HEK293T (cell line): ENCODE measurements around the gene TKTL1.
"Not testable (repeated sequence)": the region's sequence is repeated elsewhere in the genome, so short reads cannot be mapped to it uniquely, and the experiment has no call there.

ENCODE experiments used
- CTCF ChIA-PET: fragments of 350-600 bp; formaldehyde crosslinking; extraction: SDS; loops from one replicate; lab custom pipeline; 2021; ENCODE audit warnings: antibody characterized with exemption, inconsistent platforms; lab: Yijun Ruan, JAX
- POLR2A ChIA-PET: fragments of 350-600 bp; formaldehyde crosslinking; extraction: SDS; loops from one replicate; lab custom pipeline; 2020; ENCODE audit warnings: antibody characterized with exemption, inconsistent platforms; lab: Yijun Ruan, JAX
- DNase-seq: peaks from one replicate; pipeline ENCODE4 v3.0.0; 2012; ENCODE audit warnings: mixed read lengths; ENCODE audit errors: extremely low spot score
- ARNT ChIP-seq: fragments of 450-650 bp; IDR thresholded peaks from 2 replicates; pipeline ENCODE4 v1.6.1; 2017; ENCODE audit warnings: mild to moderate bottlenecking
- BHLHE40 ChIP-seq: fragments of 450-650 bp; IDR thresholded peaks from 2 replicates; pipeline ENCODE4 v1.6.1; 2016; ENCODE audit warnings: mild to moderate bottlenecking, moderate library complexity, borderline replicate concordance
- CTBP1 ChIP-seq: fragments of 450-650 bp; IDR thresholded peaks from 2 replicates; pipeline ENCODE4 v1.6.1; 2016; ENCODE audit warnings: borderline replicate concordance
- ELF4 ChIP-seq: fragments of 450-650 bp; IDR thresholded peaks from 2 replicates; pipeline ENCODE4 v1.6.1; 2017; ENCODE audit warnings: antibody characterized with exemption
- FOXA1 ChIP-seq: fragments of 450-650 bp; IDR thresholded peaks from 2 replicates; pipeline ENCODE4 v1.6.1; 2016; ENCODE audit warnings: mild to moderate bottlenecking
- FOXK2 ChIP-seq: fragments of 450-650 bp; IDR thresholded peaks from 2 replicates; pipeline ENCODE4 v1.6.1; 2016; ENCODE audit warnings: mild to moderate bottlenecking
- FOXM1 ChIP-seq: fragments of 450-650 bp; IDR thresholded peaks from 2 replicates; pipeline ENCODE4 v1.6.1; 2017; ENCODE audit warnings: mild to moderate bottlenecking, borderline replicate concordance
- HDGF ChIP-seq: fragments of 450-650 bp; IDR thresholded peaks from 2 replicates; pipeline ENCODE4 v1.6.1; 2017; ENCODE audit warnings: antibody characterized with exemption, borderline replicate concordance
- L3MBTL2 ChIP-seq: fragments of 450-650 bp; conservative IDR thresholded peaks from 2 replicates; pipeline ENCODE4 v1.6.1; 2016; ENCODE audit warnings: mild to moderate bottlenecking
- LEF1 ChIP-seq: fragments of 450-650 bp; IDR thresholded peaks from 2 replicates; pipeline ENCODE4 v1.6.1; 2017; ENCODE audit warnings: mild to moderate bottlenecking, borderline replicate concordance
- NFRKB ChIP-seq: fragments of 450-650 bp; IDR thresholded peaks from 2 replicates; pipeline ENCODE4 v1.6.1; 2016; ENCODE audit warnings: mild to moderate bottlenecking, moderate library complexity
- PKNOX1 ChIP-seq: fragments of 450-650 bp; IDR thresholded peaks from 2 replicates; pipeline ENCODE4 v1.6.1; 2016
- SP1 ChIP-seq: fragments of 450-650 bp; IDR thresholded peaks from 2 replicates; pipeline ENCODE4 v1.6.1; 2017
- SUZ12 ChIP-seq: fragments of 450-650 bp; IDR thresholded peaks from 2 replicates; pipeline ENCODE4 v1.6.1; 2016; ENCODE audit warnings: mild to moderate bottlenecking
- TARDBP ChIP-seq: fragments of 450-650 bp; IDR thresholded peaks from 2 replicates; pipeline ENCODE4 v1.6.1; 2016
- ZNF384 ChIP-seq: fragments of 450-650 bp; IDR thresholded peaks from 2 replicates; pipeline ENCODE4 v1.6.1; 2016

TKTL1 gene

GRCh38 chrX:154298312-154298711 is 2.7 kb downstream of the TKTL1 start:
- POLR2A ChIA-PET, result no interaction called here
- CTCF ChIA-PET, result no interaction called here
- TF ChIP-seq PKNOX1 (no peak), SP1 (no peak), SUZ12 (no peak), L3MBTL2 (no peak), TARDBP (no peak), LEF1 (no peak), HDGF (no peak)
- DNase-seq, result no peak

GRCh38 chrX:154300816-154301215 is 5.2 kb downstream of the TKTL1 start:
- POLR2A ChIA-PET, result no interaction called here
- DNase-seq, result no peak
- CTCF ChIA-PET, result interaction anchor here (1.1 kb wide), 1 partner anchor 17 kb away, joined by 3 read pairs; no protein-coding TSS in a partner anchor
- TF ChIP-seq PKNOX1, result no peak
- TF ChIP-seq BHLHE40, result no peak
- no peak for TF ChIP-seq HDGF
- no peak for TF ChIP-seq LEF1
- no peak for TF ChIP-seq TARDBP
- TF ChIP-seq SP1, result no peak
- TF ChIP-seq CTBP1, result no peak
- no peak for TF ChIP-seq FOXK2
- no peak for TF ChIP-seq SUZ12
- no peak for TF ChIP-seq FOXM1
- no peak for TF ChIP-seq FOXA1
- TF ChIP-seq L3MBTL2, result no peak
- TF ChIP-seq ARNT, result no peak
- TF ChIP-seq ZNF384, result no peak
- no peak for TF ChIP-seq ELF4
- TF ChIP-seq NFRKB, result no peak

- CTCF ChIA-PET, POLR2A ChIA-PET: not testable (repeated sequence)
Measured at GRCh38 chrX:154302998-154303397, 7.4 kb downstream of the TKTL1 start.

GRCh38 chrX:154303476-154303875 is 7.9 kb downstream of the TKTL1 start:
- no peak for DNase-seq
- POLR2A ChIA-PET, result no interaction called here
- no peak for TF ChIP-seq NFRKB
- TF ChIP-seq SP1, result no peak
- no peak for TF ChIP-seq PKNOX1
- TF ChIP-seq L3MBTL2, result no peak
- no peak for TF ChIP-seq HDGF
- CTCF ChIA-PET, result no interaction called here

More at GRCh38 chrX:154302998-154303397, 7.4 kb downstream of the TKTL1 start:
- DNase-seq, result not testable (repeated sequence)

GRCh38 chrX:154304846-154305245 is 9.3 kb downstream of the TKTL1 start:
- POLR2A ChIA-PET, result no interaction called here
- DNase-seq, result no peak
- TF ChIP-seq LEF1 (no peak), SUZ12 (no peak), ARNT (no peak), NFRKB (no peak), L3MBTL2 (no peak), FOXM1 (no peak), HDGF (no peak), ZNF384 (no peak), FOXA1 (no peak), CTBP1 (no peak), SP1 (no peak), PKNOX1 (no peak), BHLHE40 (no peak)
- CTCF ChIA-PET, result interaction anchor here (0.6 to 1.8 kb wide), 2 partner anchors 13 to 292 kb away, joined by 3 to 5 read pairs; no protein-coding TSS in a partner anchor

GRCh38 chrX:154305541-154306205 is 10.1 kb downstream of the TKTL1 start:
- ChIA-PET CTCF (interaction anchor here (0.5 to 1.8 kb wide), 4 partner anchors 9 to 293 kb away, joined by 3 to 5 read pairs (median 3); no protein-coding TSS in a partner anchor), POLR2A (no interaction called here)
- DNase-seq, result no peak
- TF ChIP-seq LEF1 (no peak), BHLHE40 (no peak), ELF4 (no peak)
